ENCODE data around the gene DHRS7.

DHRS7 gene, protein sequence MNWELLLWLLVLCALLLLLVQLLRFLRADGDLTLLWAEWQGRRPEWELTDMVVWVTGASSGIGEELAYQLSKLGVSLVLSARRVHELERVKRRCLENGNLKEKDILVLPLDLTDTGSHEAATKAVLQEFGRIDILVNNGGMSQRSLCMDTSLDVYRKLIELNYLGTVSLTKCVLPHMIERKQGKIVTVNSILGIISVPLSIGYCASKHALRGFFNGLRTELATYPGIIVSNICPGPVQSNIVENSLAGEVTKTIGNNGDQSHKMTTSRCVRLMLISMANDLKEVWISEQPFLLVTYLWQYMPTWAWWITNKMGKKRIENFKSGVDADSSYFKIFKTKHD

GRCh38 chr14:60164712-60165546 is at the start of gene DHRS7:
DHRS7 (minus strand) TSS chr14:60165398; CDS start chr14:60165309, 89 bp downstream.
- POLR2A ChIA-PET, result interaction anchor here (0.9 to 3.1 kb wide), 7 partner anchors 9 to 84 kb away, joined by 3 to 16 read pairs (median 4); partner anchors contain the start of genes PCNX4 and PPM1A
- TF ChIP-seq SP1 (IDR thresholded peaks at IDR 0.05), result no peak
- peak; percentile 30; the same call in 1 of the 2 replicates for TF ChIP-seq L3MBTL2 (conservative IDR thresholded peaks at IDR 0.05)
- no peak for TF ChIP-seq ELF4 (IDR thresholded peaks at IDR 0.05)
- DNase-seq (ENCODE audit: extremely low spot score), result peak; percentile 83
- CTCF ChIA-PET, result interaction anchor here (0.5 to 1.3 kb wide), 5 partner anchors 44 to 657 kb away, joined by 3 to 6 read pairs (median 3); no protein-coding TSS in a partner anchor

- ChIA-PET POLR2A (no interaction called here), CTCF (no interaction called here)
- TF ChIP-seq BHLHE40 (IDR thresholded peaks at IDR 0.05; ENCODE audit: borderline replicate concordance), result no peak
- no peak for TF ChIP-seq TARDBP (IDR thresholded peaks at IDR 0.05)
- TF ChIP-seq HDGF (IDR thresholded peaks at IDR 0.05; ENCODE audit: borderline replicate concordance), result no peak
- no peak for TF ChIP-seq SUZ12 (IDR thresholded peaks at IDR 0.05)
- no peak for DNase-seq (ENCODE audit: extremely low spot score)
Observed at GRCh38 chr14:60214415-60215126, 49.4 kb upstream of the DHRS7 start.

DNA sequence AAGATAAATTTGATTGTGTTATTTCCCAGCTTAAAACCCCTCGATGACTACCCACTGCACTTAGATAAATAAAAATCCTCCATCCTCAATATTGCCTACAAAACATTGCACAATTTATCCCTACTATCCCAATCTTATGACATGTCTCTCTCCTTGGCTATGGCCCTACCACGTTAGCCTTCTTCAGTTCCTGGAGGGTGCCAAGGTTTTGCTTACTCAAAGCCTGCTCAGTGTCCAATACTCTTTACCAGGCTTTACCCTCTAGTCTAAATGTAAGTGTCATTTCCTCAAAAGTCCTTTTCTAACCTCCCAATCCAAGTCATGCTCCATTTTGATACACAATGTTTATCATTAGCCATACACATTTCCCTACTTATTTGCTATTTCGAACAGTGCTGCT is 48.8 kb upstream of the DHRS7 start:
- no peak for TF ChIP-seq SP1 (IDR thresholded peaks at IDR 0.05)
- TF ChIP-seq, protein P1, sequence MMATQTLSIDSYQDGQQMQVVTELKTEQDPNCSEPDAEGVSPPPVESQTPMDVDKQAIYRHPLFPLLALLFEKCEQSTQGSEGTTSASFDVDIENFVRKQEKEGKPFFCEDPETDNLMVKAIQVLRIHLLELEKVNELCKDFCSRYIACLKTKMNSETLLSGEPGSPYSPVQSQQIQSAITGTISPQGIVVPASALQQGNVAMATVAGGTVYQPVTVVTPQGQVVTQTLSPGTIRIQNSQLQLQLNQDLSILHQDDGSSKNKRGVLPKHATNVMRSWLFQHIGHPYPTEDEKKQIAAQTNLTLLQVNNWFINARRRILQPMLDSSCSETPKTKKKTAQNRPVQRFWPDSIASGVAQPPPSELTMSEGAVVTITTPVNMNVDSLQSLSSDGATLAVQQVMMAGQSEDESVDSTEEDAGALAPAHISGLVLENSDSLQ (IDR thresholded peaks at IDR 0.05), result no peak
- TF ChIP-seq CTBP1 (IDR thresholded peaks at IDR 0.05; ENCODE audit: borderline replicate concordance), result no peak
- TF ChIP-seq ELF4 (IDR thresholded peaks at IDR 0.05), result no peak
- no peak for TF ChIP-seq FOXM1 (IDR thresholded peaks at IDR 0.05; ENCODE audit: borderline replicate concordance)
- TF ChIP-seq FOXK2 (IDR thresholded peaks at IDR 0.05), result no peak
- no peak for TF ChIP-seq L3MBTL2 (conservative IDR thresholded peaks at IDR 0.05)
- no peak for TF ChIP-seq LEF1 (IDR thresholded peaks at IDR 0.05; ENCODE audit: borderline replicate concordance)
- no peak for TF ChIP-seq HDGF (IDR thresholded peaks at IDR 0.05; ENCODE audit: borderline replicate concordance)
- ChIA-PET POLR2A (no interaction called here), CTCF (no interaction called here)
- DNase-seq (ENCODE audit: extremely low spot score), result no peak

DNA sequence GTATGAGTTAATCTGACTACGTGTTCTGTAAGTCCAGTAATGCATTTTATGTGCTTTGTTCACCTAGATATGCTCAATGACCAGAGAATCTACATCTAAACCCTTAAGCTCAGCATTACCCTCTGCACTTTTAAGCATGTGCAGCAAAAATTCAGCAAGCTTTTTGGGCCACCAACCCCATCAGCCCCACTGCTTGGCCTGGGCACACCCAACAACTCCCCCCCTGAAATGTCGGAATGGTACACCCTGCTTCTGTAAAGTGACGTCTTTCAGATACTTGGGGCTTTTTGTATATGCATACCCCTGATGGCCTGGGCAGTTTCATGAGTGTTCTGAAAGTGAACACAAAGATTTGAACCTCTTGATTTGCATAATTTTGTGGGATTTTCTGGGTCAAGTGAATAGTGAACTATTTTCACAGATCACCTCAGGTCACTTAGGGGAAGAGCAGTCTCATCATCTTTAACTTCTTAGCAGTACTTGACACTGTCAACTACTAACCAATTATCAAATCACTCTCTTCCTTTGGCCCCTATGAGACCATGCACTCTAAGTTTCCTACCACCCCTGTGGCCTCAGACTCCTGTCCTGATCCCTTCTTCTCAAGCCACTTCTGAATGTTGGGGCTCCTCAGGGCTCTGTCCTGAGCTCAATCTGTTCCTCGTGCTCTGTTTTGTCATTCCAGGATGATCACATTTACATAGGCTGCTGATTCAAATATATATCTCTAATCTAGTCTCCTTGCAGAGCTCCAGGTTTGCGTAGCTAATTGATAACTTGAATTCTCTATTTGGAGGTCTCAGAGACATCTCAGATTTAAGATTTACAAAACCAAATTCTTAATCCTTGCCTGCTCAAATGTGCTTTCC is 47.5 kb upstream of the DHRS7 start:
- POLR2A ChIA-PET, result interaction anchor here (1.9 kb wide), 1 partner anchor 36 kb away, joined by 7 read pairs; the partner anchor contains the start of gene PPM1A
- DNase-seq (ENCODE audit: extremely low spot score), result no peak
- TF ChIP-seq ZNF384 (IDR thresholded peaks at IDR 0.05), result no peak
- no peak for TF ChIP-seq ELF4 (IDR thresholded peaks at IDR 0.05)
- TF ChIP-seq FOXM1 (IDR thresholded peaks at IDR 0.05; ENCODE audit: borderline replicate concordance), result no peak
- TF ChIP-seq TARDBP (IDR thresholded peaks at IDR 0.05), result no peak
- TF ChIP-seq L3MBTL2 (conservative IDR thresholded peaks at IDR 0.05), result no peak
- no peak for TF ChIP-seq SP1 (IDR thresholded peaks at IDR 0.05)
- TF ChIP-seq NFRKB (IDR thresholded peaks at IDR 0.05), result no peak
- CTCF ChIA-PET, result no interaction called here

GRCh38 chr14:60211153-60211552 is 46.0 kb upstream of the DHRS7 start:
- CTCF ChIA-PET, result no interaction called here
- DNase-seq (ENCODE audit: extremely low spot score), result no peak
- POLR2A ChIA-PET, result interaction anchor here (0.9 kb wide), 1 partner anchor 38 kb away, joined by 3 read pairs; the partner anchor contains the start of gene PPM1A
- no peak for TF ChIP-seq LEF1 (IDR thresholded peaks at IDR 0.05; ENCODE audit: borderline replicate concordance)
- no peak for TF ChIP-seq TARDBP (IDR thresholded peaks at IDR 0.05)
- no peak for TF ChIP-seq NFRKB (IDR thresholded peaks at IDR 0.05)

DNA sequence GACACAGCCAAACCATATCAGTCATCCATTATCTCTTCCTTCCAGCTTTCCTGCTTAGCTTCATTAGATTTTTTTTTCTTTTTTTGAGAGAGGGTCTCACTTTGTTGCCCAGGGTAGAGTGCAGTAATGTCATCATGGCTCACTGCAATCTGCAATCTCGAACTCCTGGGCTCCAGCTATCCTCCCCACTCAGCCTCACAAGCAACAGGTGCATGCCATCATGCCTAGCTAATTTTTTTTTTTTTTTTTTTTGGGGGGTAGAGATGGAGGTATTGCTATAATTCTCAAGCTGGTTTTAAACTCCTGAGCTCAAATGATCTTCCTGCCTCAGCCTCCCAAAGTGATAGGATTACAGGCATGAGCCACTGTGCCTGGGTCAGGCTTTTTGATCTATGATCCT is 45.5 kb upstream of the DHRS7 start:
- ChIA-PET POLR2A (interaction anchor here (0.9 kb wide), 1 partner anchor 38 kb away, joined by 3 read pairs; the partner anchor contains the start of gene PPM1A), CTCF (no interaction called here)
- TF ChIP-seq CTBP1 (IDR thresholded peaks at IDR 0.05; ENCODE audit: borderline replicate concordance) (no peak), NFRKB (IDR thresholded peaks at IDR 0.05) (no peak), ZNF384 (IDR thresholded peaks at IDR 0.05) (no peak), L3MBTL2 (conservative IDR thresholded peaks at IDR 0.05) (no peak), FOXM1 (IDR thresholded peaks at IDR 0.05; ENCODE audit: borderline replicate concordance) (no peak), ELF4 (IDR thresholded peaks at IDR 0.05) (no peak), FOXK2 (IDR thresholded peaks at IDR 0.05) (no peak), SUZ12 (IDR thresholded peaks at IDR 0.05) (no peak), BHLHE40 (IDR thresholded peaks at IDR 0.05; ENCODE audit: borderline replicate concordance) (no peak), HDGF (IDR thresholded peaks at IDR 0.05; ENCODE audit: borderline replicate concordance) (no peak), LEF1 (IDR thresholded peaks at IDR 0.05; ENCODE audit: borderline replicate concordance) (no peak), TARDBP (IDR thresholded peaks at IDR 0.05) (no peak)
- TF ChIP-seq, protein P1 (IDR thresholded peaks at IDR 0.05), result no peak
- no peak for DNase-seq (ENCODE audit: extremely low spot score)

All from HEK293T (cell line).